Adrenal gland (tissue), 5 donors: ENCODE data around the gene TMEM108.

ENCODE experiments used
- POLR2A ChIP-seq, 2 donors: fragments of 450-650 bp; IDR thresholded peaks; one replicate each; pipeline ENCODE4 v1.6.1; 2017; ENCODE audit warnings: antibody characterized with exemption in 2 of 2, mild to moderate bottlenecking in 2 of 2, moderate library complexity in 1 of 2
- TF ChIP-seq, protein P1 (sequence below), 6 experiments: fragments of 450-650 bp in 4 of 6; fragments of 200-600 bp in 2 of 6; sonication (generic) in 1 of 6; IDR thresholded peaks; 1 replicate in 5 of 6; 2 replicates in 1 of 6; pipeline versions ENCODE4 v1.5.1 to v1.8.0; 2016 to 2021; ENCODE audit warnings: antibody characterized with exemption in 6 of 6, mild to moderate bottlenecking in 2 of 6, moderate library complexity in 1 of 6
- donor health status: DM: no; HTN: no; CAD: no.

DNA sequence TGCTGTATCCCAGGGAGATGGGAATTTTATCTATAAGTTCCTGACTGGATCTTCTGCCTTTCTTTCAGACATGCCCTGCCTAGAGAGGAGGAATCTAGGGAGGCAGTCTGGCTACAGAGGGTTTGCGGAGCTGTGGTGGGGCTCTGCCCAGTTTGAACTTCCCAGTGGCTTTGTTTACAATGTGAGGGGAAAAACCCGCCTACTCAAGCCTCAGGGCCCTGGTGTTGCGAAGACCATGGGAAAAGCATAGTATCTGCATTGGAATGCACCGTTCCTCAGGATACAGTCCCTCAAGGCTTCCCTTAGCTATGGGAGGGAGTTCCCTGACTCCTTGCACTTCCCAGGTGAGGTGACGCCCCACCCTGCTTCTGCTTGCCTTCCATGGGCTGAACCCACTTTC is 168.7 kb downstream of the TMEM108 start:
- TF ChIP-seq, protein P1, sequence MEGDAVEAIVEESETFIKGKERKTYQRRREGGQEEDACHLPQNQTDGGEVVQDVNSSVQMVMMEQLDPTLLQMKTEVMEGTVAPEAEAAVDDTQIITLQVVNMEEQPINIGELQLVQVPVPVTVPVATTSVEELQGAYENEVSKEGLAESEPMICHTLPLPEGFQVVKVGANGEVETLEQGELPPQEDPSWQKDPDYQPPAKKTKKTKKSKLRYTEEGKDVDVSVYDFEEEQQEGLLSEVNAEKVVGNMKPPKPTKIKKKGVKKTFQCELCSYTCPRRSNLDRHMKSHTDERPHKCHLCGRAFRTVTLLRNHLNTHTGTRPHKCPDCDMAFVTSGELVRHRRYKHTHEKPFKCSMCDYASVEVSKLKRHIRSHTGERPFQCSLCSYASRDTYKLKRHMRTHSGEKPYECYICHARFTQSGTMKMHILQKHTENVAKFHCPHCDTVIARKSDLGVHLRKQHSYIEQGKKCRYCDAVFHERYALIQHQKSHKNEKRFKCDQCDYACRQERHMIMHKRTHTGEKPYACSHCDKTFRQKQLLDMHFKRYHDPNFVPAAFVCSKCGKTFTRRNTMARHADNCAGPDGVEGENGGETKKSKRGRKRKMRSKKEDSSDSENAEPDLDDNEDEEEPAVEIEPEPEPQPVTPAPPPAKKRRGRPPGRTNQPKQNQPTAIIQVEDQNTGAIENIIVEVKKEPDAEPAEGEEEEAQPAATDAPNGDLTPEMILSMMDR (IDR thresholded peaks at IDR 0.05), result no peak
- no peak for TF ChIP-seq POLR2A (IDR thresholded peaks at IDR 0.05)
